Measurements from ENCODE around the gene TBXAS1. TPM values are rescaled to one million over a fixed set of nuclear protein-coding genes. Genes with fewer than 3 reads are reported as not detected.

The TBXAS1 gene
- total RNA-seq, 2 donors from 2014 or later, result 19.3 to 44.1 TPM

DNA sequence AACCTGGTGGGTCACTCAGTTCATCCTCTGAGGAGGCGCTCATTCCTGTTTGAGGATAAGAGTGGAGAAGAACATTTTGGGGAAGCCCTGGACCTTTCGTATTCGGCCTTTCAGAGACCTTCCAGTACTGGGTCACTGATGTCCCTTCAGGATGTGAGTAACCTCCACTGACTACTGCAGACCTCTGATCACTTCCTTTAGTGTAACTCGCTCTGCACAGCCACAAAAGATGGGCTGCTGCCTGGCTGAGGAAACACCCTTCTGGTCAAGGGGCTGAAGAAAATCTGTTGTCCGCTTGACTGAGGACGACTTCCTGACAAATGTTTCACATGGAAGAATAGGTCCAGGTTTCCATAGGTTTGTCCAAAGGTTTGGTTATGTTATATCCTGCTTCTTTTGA is 15.9 kb upstream of the TBXAS1 start:
- 91% methylated on average over 6 of the region's 6 CpGs for WGBS

GRCh38 chr7:139813689-139814088 is 15.4 kb upstream of the TBXAS1 start:
- H3K4me1 ChIP-seq (replicated peaks), result no peaks in the 10 kb centered on the region
- TF ChIP-seq CTCF (IDR thresholded peaks at IDR 0.05), result no peak
- TF ChIP-seq POLR2A (IDR thresholded peaks at IDR 0.05), result no peak
- TF ChIP-seq POLR2AphosphoS5 (IDR thresholded peaks at IDR 0.05), result no peak
- no peaks in the 10 kb centered on the region for H3K36me3 ChIP-seq
- no peak overlapping the region for H3K4me3 ChIP-seq
- intact Hi-C loops (cut with DNase I), result no loop called here
- H3K27ac ChIP-seq, result no peak overlapping the region
- DNase-seq (ENCODE audit: low spot score), result no peak
- no peaks in the 10 kb centered on the region for H3K9me3 ChIP-seq
- no peaks in the 10 kb centered on the region for H3K27me3 ChIP-seq (replicated peaks; ENCODE audit: insufficient read depth)
- WGBS, result 86% methylated on average over 2 of the region's 2 CpGs

More for the DNA sequence above, 15.9 kb upstream of the TBXAS1 start:
- Histone ChIP-seq H3K27ac (no peak overlapping the region), H3K9me3 (no peaks in the 10 kb centered on the region), H3K36me3 (no peaks in the 10 kb centered on the region), H3K4me3 (no peak overlapping the region), H3K27me3 (replicated peaks; ENCODE audit: insufficient read depth) (no peaks in the 10 kb centered on the region), H3K4me1 (replicated peaks) (no peaks in the 10 kb centered on the region)
- TF ChIP-seq POLR2A (IDR thresholded peaks at IDR 0.05), result no peak
- TF ChIP-seq POLR2AphosphoS5 (IDR thresholded peaks at IDR 0.05), result no peak
- TF ChIP-seq CTCF (IDR thresholded peaks at IDR 0.05), result no peak
- DNase-seq (ENCODE audit: low spot score), result no peak
- intact Hi-C loops (cut with DNase I), result no loop called here

DNA sequence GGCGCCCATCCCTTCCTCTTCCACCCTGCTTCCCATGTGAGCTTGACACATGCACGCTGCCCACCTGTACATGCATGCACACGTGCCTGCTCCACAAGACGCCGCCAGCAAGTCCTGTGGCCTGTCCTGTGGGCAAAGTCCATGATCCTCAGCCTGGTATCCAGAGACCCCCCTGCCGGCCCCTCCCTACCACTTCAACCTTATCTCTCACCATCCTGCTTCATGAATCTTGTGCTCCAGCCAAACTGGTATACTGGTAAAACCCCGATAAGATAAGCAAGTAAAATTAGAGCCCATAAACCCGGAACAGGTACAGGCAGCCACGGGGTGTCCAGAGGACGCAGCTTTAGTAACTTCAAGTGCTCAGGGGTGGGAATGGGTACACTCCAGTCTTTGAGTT is 11.8 kb upstream of the TBXAS1 start:
- no peak for DNase-seq (ENCODE audit: low spot score)
- no peaks in the 10 kb centered on the region for H3K9me3 ChIP-seq
- intact Hi-C loops (cut with DNase I), result no loop called here
- WGBS, result 89% methylated on average over 10 of the region's 10 CpGs
- no peak overlapping the region for H3K27ac ChIP-seq
- no peaks in the 10 kb centered on the region for H3K4me1 ChIP-seq (replicated peaks)
- H3K27me3 ChIP-seq (replicated peaks; ENCODE audit: insufficient read depth), result no peaks in the 10 kb centered on the region
- TF ChIP-seq POLR2A (IDR thresholded peaks at IDR 0.05) (no peak), POLR2AphosphoS5 (IDR thresholded peaks at IDR 0.05) (no peak), CTCF (IDR thresholded peaks at IDR 0.05) (no peak)
- H3K4me3 ChIP-seq, result no peak overlapping the region
- no peaks in the 10 kb centered on the region for H3K36me3 ChIP-seq

- TF ChIP-seq POLR2AphosphoS5 (IDR thresholded peaks at IDR 0.05) (no peak), CTCF (IDR thresholded peaks at IDR 0.05) (no peak), POLR2A (IDR thresholded peaks at IDR 0.05) (no peak)
- intact Hi-C loops (cut with DNase I), result no loop called here
- WGBS, result 95% methylated on average over 4 of the region's 4 CpGs
- H3K4me1 ChIP-seq (replicated peaks), result no peaks in the 10 kb centered on the region
- H3K36me3 ChIP-seq, result no peaks in the 10 kb centered on the region
- H3K27me3 ChIP-seq (replicated peaks; ENCODE audit: insufficient read depth), result no peaks in the 10 kb centered on the region
- no peaks in the 10 kb centered on the region for H3K9me3 ChIP-seq
- DNase-seq (ENCODE audit: low spot score), result no peak
- H3K27ac ChIP-seq, result no peak overlapping the region
- no peak overlapping the region for H3K4me3 ChIP-seq
These were observed 9.0 kb upstream of the TBXAS1 start for GRCh38 chr7:139820089-139820488.

- no peak for TF ChIP-seq CTCF (IDR thresholded peaks at IDR 0.05)
- no peak for TF ChIP-seq POLR2A (IDR thresholded peaks at IDR 0.05)
- no peak for TF ChIP-seq POLR2AphosphoS5 (IDR thresholded peaks at IDR 0.05)
These were observed 7.5 kb upstream of the TBXAS1 start for GRCh38 chr7:139821349-139822105.

More at GRCh38 chr7:139821349-139822105, 7.5 kb upstream of the TBXAS1 start:
- DNase-seq (ENCODE audit: low spot score), result no peak
- Histone ChIP-seq H3K27me3 (replicated peaks; ENCODE audit: insufficient read depth) (no peaks in the 10 kb centered on the region), H3K36me3 (no peaks in the 10 kb centered on the region), H3K4me1 (replicated peaks) (no peaks in the 10 kb centered on the region), H3K27ac (no peak overlapping the region), H3K9me3 (no peaks in the 10 kb centered on the region), H3K4me3 (no peak overlapping the region)
- WGBS, result 81% methylated on average over 14 of the region's 14 CpGs
- intact Hi-C loops (cut with DNase I), result no loop called here
